ENCODE results near the gene HDAC4.
"Not testable (repeated sequence)": the region's sequence is repeated elsewhere in the genome, so short reads cannot be mapped to it uniquely, and the experiment has no call there.

Gene HDAC4

DNA sequence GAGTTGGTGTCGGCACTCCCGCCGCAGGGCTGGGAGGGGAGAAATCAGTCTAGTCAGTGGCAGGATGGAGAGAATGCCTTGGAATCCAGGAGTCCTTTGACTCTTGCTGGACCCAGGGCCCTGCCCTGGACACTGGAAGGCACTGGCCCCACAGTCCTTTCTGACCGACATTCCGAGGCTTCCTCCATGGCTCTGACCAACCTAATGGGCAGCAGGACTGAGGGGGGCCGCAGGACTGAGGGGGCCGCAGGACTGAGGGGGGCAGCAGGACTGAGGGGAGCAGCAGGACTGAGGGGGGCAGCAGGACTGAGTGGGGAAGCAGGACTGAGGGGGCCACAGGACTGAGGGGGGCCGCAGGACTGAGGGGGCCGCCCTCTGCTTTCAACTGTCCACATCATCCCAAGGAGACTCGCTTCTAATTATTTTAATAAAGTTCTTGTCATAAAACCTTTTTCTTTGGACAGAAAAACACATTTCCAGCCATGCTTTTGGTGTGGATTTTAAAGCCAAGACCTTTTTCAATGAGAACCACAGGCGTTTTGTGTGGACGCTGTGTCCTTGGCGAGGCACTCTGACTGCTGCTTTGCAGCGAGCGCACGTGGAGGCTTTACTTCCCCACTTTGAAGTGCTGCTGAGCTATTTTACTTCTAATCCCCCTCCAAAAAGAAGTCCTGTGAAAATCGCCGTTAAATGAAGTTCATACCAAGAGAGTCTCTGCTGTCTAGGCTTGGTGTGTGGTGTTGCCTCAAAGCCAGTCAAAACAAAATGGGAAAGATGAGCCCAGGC is 326.9 kb downstream of the HDAC4 start:
- H3K4me3 ChIP-seq (ENCODE audit: low read length) = no peak overlapping the region
- H3K36me3 ChIP-seq (ENCODE audit: control insufficient read depth, insufficient read depth, low read length, severe bottlenecking) = peaks cover 29% of the 10 kb centered on the region
- no peak overlapping the region for H3K9ac ChIP-seq (ENCODE audit: low read length)
- H3K4me1 ChIP-seq (ENCODE audit: control insufficient read depth, insufficient read depth, low read length) = no peaks in the 10 kb centered on the region
- DNase-seq (ENCODE audit: low read depth) = no peak
- H3K9me3 ChIP-seq (ENCODE audit: control insufficient read depth, low read length) = peaks cover 5% of the 10 kb centered on the region
- H3K27me3 ChIP-seq (replicated peaks; ENCODE audit: control insufficient read depth, insufficient read depth, low read length) = no peaks in the 10 kb centered on the region

DNA sequence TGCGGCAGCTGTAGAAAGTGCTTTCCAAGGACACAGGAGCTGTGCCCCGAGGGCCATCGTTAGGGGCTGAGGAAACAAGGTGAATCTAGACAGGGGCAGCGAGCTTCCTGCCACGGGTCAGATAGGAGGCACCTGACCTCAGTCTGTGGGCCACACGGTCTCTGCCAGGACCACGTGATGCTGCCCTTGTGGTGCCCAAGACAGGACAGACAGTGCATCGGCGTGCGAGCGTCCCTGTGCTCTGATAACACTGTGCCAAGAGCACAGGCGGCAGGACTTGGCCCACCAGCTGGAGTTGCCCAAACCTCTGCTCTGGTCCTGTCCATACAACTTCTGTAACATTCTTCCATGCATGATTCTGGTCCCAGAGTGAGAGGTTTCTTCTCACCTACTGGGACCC is 327.6 kb downstream of the HDAC4 start:
- peaks cover 29% of the 10 kb centered on the region for H3K36me3 ChIP-seq (ENCODE audit: control insufficient read depth, insufficient read depth, low read length, severe bottlenecking)

DNA sequence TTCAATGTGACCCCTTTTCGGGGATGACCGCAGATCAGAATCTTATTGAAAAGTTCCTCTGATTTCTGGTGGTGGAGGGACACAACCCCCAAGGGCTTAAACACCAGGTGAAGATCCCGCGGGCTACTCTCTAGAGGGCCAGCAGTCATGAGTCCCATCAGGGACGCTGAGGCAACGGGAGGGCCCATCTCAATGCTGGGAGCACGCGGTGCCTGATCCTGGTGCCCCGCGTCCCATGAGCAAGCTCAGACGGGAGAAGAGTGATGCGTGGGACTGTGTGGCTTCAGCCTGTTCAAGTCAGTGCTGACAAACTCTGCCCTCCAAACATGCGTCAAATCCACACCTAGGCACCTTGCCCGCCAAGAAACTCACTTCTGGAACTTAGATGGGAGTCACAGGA is 328.0 kb downstream of the HDAC4 start:
- no peaks in the 10 kb centered on the region for H3K27me3 ChIP-seq (replicated peaks; ENCODE audit: control insufficient read depth, insufficient read depth, low read length)
- H3K9me3 ChIP-seq (ENCODE audit: control insufficient read depth, low read length) = peaks cover 5% of the 10 kb centered on the region
- DNase-seq (ENCODE audit: low read depth) = no peak
- H3K4me1 ChIP-seq (ENCODE audit: control insufficient read depth, insufficient read depth, low read length) = no peaks in the 10 kb centered on the region
- peaks cover 26% of the 10 kb centered on the region for H3K36me3 ChIP-seq (ENCODE audit: control insufficient read depth, insufficient read depth, low read length, severe bottlenecking)
- no peak overlapping the region for H3K4me3 ChIP-seq (ENCODE audit: low read length)
- no peak overlapping the region for H3K9ac ChIP-seq (ENCODE audit: low read length)

More for the DNA sequence above, 327.6 kb downstream of the HDAC4 start:
- no peak for DNase-seq (ENCODE audit: low read depth)
- Histone ChIP-seq H3K4me1 (ENCODE audit: control insufficient read depth, insufficient read depth, low read length) (no peaks in the 10 kb centered on the region), H3K9ac (ENCODE audit: low read length) (no peak overlapping the region), H3K4me3 (ENCODE audit: low read length) (no peak overlapping the region), H3K9me3 (ENCODE audit: control insufficient read depth, low read length) (peaks cover 5% of the 10 kb centered on the region), H3K27me3 (replicated peaks; ENCODE audit: control insufficient read depth, insufficient read depth, low read length) (no peaks in the 10 kb centered on the region)

DNA sequence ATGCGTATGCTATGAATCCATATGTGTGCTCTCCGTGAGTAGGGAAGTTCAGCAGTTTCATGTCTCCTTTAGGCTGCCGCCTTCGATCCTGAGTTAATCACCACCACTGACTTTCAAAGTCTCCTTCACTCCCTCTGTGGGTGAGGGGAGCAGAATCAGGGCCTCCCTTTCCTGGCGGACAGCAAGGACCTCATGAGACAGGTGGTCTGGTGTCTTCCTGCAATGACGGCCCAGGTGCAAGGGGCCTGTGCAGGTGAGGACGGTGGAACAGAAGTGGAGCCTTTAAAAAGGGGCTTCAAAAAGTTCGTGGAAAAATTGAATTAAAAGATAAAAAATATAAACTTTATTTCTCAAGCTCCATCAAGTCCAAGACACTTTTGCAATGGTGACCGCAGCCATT is 330.4 kb downstream of the HDAC4 start:
- Histone ChIP-seq H3K36me3 (ENCODE audit: control insufficient read depth, insufficient read depth, low read length, severe bottlenecking) (peaks cover 35% of the 10 kb centered on the region), H3K9ac (ENCODE audit: low read length) (no peak overlapping the region), H3K9me3 (ENCODE audit: control insufficient read depth, low read length) (peaks cover 5% of the 10 kb centered on the region), H3K4me3 (ENCODE audit: low read length) (no peak overlapping the region), H3K4me1 (ENCODE audit: control insufficient read depth, insufficient read depth, low read length) (no peaks in the 10 kb centered on the region), H3K27me3 (replicated peaks; ENCODE audit: control insufficient read depth, insufficient read depth, low read length) (no peaks in the 10 kb centered on the region)
- no peak for DNase-seq (ENCODE audit: low read depth)

DNA sequence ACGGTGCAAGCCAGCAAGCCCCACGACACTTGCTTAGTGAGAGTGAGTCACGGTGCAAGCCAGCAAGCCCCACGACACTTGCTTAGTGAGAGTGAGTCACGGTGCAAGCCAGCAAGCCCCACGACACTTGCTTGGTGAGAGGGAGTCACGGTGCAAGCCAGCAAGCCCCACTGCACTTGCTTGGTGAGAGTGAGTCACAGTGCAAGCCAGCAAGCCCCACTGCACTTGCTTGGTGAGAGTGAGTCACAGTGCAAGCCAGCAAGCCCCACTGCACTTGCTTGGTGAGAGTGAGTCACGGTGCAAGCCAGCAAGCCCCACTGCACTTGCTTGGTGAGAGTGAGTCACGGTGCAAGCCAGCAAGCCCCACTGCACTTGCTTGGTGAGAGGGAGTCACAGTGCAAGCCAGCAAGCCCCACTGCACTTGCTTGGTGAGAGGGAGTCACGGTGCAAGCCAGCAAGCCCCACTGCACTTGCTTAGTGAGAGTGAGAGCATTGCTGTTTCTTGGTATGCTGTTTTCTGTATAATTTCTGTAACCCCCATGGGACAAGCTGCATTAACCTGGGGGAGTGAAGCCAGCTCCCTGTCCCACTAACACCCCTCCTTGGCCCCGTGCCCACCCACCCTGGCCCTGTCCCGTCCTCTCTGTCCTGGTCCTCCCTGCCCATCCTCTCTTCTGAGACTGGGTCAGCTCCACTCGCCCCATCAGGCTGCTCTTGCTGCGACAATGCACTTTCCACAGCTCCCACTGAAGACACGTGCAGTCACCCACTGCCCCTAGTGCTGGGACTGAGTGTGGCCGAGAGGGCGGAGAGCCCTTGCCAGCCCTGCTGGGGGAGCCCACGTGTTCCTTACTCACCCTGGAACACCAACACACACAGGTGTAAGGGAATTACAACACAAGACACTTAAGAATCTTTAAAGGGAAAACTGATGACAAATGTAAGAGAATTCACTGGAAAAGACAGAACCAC is 331.2 kb downstream of the HDAC4 start:
- peaks cover 36% of the 10 kb centered on the region for H3K36me3 ChIP-seq (ENCODE audit: control insufficient read depth, insufficient read depth, low read length, severe bottlenecking)
- DNase-seq (ENCODE audit: low read depth); H3K4me3 ChIP-seq (ENCODE audit: low read length); H3K9me3 ChIP-seq (ENCODE audit: control insufficient read depth, low read length); H3K27me3 ChIP-seq (replicated peaks; ENCODE audit: control insufficient read depth, insufficient read depth, low read length); H3K9ac ChIP-seq (ENCODE audit: low read length); H3K4me1 ChIP-seq (ENCODE audit: control insufficient read depth, insufficient read depth, low read length): not testable (repeated sequence)

DNA sequence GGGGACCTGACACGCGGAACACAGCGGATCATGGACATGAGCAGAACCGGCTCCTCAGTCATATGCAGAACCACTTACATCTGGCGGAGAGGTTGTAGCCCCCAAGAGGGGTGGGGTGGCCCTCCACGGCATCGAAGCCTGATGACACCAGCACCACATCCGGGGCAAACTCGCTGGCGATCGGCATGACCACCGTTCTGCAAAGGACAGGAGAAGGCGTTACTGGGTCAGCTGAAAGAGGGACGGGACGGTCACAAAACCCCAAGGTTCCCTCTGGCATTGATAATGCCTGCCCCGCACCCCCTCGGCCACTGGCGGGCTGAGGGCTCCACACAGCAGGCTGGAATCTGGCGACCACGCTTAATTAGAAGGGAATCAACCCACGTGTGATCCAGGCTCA is 332.4 kb downstream of the HDAC4 start:
- H3K27me3 ChIP-seq (replicated peaks; ENCODE audit: control insufficient read depth, insufficient read depth, low read length) = no peaks in the 10 kb centered on the region
- H3K4me1 ChIP-seq (ENCODE audit: control insufficient read depth, insufficient read depth, low read length) = no peaks in the 10 kb centered on the region
- DNase-seq (ENCODE audit: low read depth) = no peak
- H3K9me3 ChIP-seq (ENCODE audit: control insufficient read depth, low read length) = peaks cover 5% of the 10 kb centered on the region
- H3K9ac ChIP-seq (ENCODE audit: low read length) = no peak overlapping the region
- no peak overlapping the region for H3K4me3 ChIP-seq (ENCODE audit: low read length)
- peaks cover 37% of the 10 kb centered on the region for H3K36me3 ChIP-seq (ENCODE audit: control insufficient read depth, insufficient read depth, low read length, severe bottlenecking)

DNA sequence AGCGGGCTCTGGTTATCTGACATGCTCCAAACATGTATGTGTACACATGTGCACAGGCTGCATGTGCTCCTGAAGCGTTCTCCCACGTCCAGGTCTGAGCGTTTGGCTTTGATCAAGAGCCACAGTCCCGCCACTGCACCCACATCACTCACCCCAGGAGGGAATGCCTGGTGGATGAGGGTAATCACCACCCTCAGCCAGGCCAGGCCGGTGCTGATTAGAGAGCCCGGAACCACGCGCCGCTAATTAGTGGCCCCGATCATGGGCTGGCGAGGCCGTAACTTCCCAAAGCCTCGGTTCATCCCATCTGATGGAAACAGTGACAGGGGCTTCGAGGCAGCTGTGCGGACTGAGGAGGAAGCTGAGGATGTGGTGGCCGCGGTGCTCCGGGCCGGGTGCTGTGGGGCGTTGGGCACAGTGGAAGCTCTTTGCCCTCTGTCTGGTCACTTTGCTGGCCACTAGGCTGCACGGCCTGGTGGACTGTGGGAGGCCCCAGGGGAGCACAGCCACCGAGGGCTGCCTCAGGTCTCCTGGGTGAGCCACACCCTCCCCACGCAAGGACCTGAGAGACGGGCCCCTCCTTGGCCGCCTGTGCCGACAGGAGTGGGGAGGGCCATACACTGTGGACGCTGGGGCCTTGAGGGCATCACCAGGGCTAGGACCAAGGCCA is 333.5 kb downstream of the HDAC4 start:
- Histone ChIP-seq H3K9ac (ENCODE audit: low read length) (no peak overlapping the region), H3K27me3 (replicated peaks; ENCODE audit: control insufficient read depth, insufficient read depth, low read length) (no peaks in the 10 kb centered on the region), H3K9me3 (ENCODE audit: control insufficient read depth, low read length) (peaks cover 5% of the 10 kb centered on the region), H3K36me3 (ENCODE audit: control insufficient read depth, insufficient read depth, low read length, severe bottlenecking) (peaks cover 33% of the 10 kb centered on the region), H3K4me1 (ENCODE audit: control insufficient read depth, insufficient read depth, low read length) (no peaks in the 10 kb centered on the region), H3K4me3 (ENCODE audit: low read length) (no peak overlapping the region)
- DNase-seq (ENCODE audit: low read depth) = no peak

DNA sequence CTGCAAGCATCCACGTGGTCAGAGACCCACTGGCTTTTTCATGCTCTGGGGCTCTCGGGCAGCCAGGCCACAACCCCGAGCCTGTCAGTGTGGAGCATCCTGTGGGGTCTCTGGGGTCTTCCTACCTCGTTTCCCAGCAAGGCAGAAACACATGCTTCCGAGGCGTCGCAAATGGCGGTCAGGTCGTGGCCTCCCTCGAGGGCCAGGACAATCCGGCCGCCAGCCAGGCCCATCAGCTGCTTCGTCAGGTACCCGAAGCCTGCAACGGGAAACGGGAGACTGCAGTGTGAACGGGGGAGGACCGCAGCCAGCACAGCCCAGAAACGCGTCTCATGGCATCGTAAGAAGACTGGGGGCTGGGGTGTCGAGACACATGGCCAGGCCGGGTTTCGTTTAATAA is 334.2 kb downstream of the HDAC4 start:
- no peak overlapping the region for H3K9ac ChIP-seq (ENCODE audit: low read length)
- no peaks in the 10 kb centered on the region for H3K4me1 ChIP-seq (ENCODE audit: control insufficient read depth, insufficient read depth, low read length)
- H3K4me3 ChIP-seq (ENCODE audit: low read length) = no peak overlapping the region
- peaks cover 3% of the 10 kb centered on the region for H3K9me3 ChIP-seq (ENCODE audit: control insufficient read depth, low read length)
- peaks cover 29% of the 10 kb centered on the region for H3K36me3 ChIP-seq (ENCODE audit: control insufficient read depth, insufficient read depth, low read length, severe bottlenecking)
- no peaks in the 10 kb centered on the region for H3K27me3 ChIP-seq (replicated peaks; ENCODE audit: control insufficient read depth, insufficient read depth, low read length)
- no peak for DNase-seq (ENCODE audit: low read depth)

DNA sequence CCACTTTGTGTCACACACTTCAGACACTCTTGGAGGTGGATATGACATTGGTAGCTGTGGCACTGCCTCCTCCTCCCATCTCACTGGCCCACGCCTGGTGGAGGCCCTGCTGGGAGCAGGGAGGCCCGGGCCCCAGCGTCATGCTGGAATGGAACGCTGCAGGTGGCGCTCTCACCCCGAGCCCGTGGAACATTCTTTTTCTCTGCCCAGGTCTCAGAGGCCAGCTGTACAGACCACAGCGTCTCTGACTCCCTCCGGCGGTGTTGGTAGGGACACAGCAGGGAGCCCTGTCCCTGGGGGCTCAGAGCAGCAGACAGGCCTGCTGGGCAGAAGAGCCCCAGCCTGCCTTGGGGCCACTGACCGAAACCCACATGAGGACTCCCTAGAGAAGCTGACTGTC is 334.9 kb downstream of the HDAC4 start:
- no peaks in the 10 kb centered on the region for H3K4me1 ChIP-seq (ENCODE audit: control insufficient read depth, insufficient read depth, low read length)
- no peaks in the 10 kb centered on the region for H3K9me3 ChIP-seq (ENCODE audit: control insufficient read depth, low read length)
- no peak overlapping the region for H3K4me3 ChIP-seq (ENCODE audit: low read length)
- DNase-seq (ENCODE audit: low read depth) = no peak
- peaks cover 32% of the 10 kb centered on the region for H3K36me3 ChIP-seq (ENCODE audit: control insufficient read depth, insufficient read depth, low read length, severe bottlenecking)
- no peaks in the 10 kb centered on the region for H3K27me3 ChIP-seq (replicated peaks; ENCODE audit: control insufficient read depth, insufficient read depth, low read length)
- H3K9ac ChIP-seq (ENCODE audit: low read length) = no peak overlapping the region

DNA sequence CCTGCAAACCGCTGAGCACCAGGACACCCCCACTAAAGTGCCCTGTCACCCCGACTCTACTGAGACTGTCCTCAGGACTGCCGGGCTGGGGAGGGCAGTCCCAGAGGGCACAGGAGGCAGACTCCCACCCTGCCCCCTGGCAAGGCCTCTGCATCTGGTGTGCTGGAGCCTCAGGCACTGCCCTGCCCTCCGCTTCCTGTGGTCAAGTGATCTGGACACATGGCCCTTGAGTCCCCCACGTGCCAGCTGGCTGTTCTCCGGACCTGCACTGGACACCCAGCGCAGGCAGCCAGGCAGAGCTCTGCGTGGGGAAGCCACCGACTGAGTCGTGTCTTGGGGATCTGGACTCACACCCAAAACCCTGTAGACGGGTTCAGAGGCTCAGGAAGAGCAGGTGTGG is 335.3 kb downstream of the HDAC4 start:
- H3K36me3 ChIP-seq (ENCODE audit: control insufficient read depth, insufficient read depth, low read length, severe bottlenecking) = peaks cover 32% of the 10 kb centered on the region
- H3K4me1 ChIP-seq (ENCODE audit: control insufficient read depth, insufficient read depth, low read length) = no peaks in the 10 kb centered on the region
- no peaks in the 10 kb centered on the region for H3K27me3 ChIP-seq (replicated peaks; ENCODE audit: control insufficient read depth, insufficient read depth, low read length)
- H3K4me3 ChIP-seq (ENCODE audit: low read length) = no peak overlapping the region
- DNase-seq (ENCODE audit: low read depth) = no peak
- H3K9me3 ChIP-seq (ENCODE audit: control insufficient read depth, low read length) = no peaks in the 10 kb centered on the region
- H3K9ac ChIP-seq (ENCODE audit: low read length) = no peak overlapping the region

DNA sequence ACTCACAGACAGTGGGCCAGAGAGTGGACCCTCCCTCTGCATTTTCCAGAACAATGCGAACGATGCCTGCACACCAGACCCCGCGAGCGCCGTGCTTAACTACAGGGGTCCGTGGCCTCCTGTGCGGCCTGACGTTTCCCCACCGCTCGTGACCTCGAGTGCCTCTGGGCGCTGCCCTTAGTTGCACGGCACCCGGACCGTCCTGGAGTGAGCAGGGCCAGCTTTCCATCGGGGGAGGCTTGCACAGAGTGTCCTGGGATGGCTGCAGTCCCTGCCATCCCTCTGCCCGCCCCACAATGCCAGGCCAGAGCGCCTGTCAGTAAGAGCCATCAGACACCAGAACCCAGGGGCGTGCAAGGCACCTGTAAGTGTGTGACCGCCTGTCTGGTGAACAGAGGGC is 335.9 kb downstream of the HDAC4 start:
- Histone ChIP-seq H3K4me1 (ENCODE audit: control insufficient read depth, insufficient read depth, low read length) (no peaks in the 10 kb centered on the region), H3K4me3 (ENCODE audit: low read length) (no peak overlapping the region), H3K36me3 (ENCODE audit: control insufficient read depth, insufficient read depth, low read length, severe bottlenecking) (peaks cover 32% of the 10 kb centered on the region), H3K9ac (ENCODE audit: low read length) (no peak overlapping the region), H3K27me3 (replicated peaks; ENCODE audit: control insufficient read depth, insufficient read depth, low read length) (no peaks in the 10 kb centered on the region), H3K9me3 (ENCODE audit: control insufficient read depth, low read length) (no peaks in the 10 kb centered on the region)
- DNase-seq (ENCODE audit: low read depth) = no peak

All from adipocyte (in vitro differentiated cells).